Amniotic epithelial cell (primary cell): ENCODE data around the gene SF3A1.
A peak's percentile ranks its signal among the peaks of the same experiment; 100 is the strongest.
"Not testable (repeated sequence)": the region's sequence is repeated elsewhere in the genome, so short reads cannot be mapped to it uniquely, and the experiment has no call there.

Experiments
- DNase-seq: peaks from one replicate; pipeline ENCODE4 v3.0.0-alpha.2; 2010; ENCODE audit warnings: low read depth

SF3A1 gene

DNA sequence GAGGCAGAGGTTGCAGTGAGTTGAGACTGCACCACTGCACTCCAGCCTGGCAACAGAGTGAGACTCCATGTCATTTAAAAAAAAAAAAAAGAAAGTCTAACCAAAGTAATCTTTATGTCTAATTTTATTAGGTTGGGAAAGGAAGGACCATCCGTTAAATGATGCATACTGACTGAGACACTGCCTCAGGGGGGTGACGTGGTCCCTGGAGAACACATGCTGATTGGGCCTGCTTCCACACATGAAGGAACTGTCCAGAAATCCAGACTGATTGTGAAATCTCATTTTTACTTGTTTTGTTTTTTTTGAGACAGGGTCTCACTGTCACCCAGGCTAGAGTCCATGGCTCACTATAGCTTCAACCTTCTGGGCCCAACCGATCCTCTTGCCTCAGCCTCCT lies 5.5 kb downstream of the SF3A1 start:
- no peak for DNase-seq

DNA sequence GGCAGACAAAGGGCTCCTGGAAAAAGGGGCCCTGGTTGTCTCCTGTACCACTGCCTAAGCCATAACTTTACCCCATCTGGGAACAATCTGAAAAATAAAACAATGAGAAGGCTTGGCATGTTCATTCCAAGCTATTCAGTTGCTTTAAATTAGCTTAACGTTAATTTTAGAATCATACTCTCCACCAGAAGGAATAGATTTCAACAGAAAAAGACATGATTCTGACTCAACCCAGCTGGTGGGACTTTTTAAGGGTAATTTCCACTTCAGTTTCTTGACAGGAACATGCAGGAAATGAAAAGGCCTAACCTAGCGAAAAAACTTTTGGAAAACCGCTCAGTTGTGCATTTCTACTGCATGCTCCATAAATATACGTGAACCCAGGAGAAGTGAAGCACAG lies 7.9 kb downstream of the SF3A1 start:
- no peak for DNase-seq

DNA sequence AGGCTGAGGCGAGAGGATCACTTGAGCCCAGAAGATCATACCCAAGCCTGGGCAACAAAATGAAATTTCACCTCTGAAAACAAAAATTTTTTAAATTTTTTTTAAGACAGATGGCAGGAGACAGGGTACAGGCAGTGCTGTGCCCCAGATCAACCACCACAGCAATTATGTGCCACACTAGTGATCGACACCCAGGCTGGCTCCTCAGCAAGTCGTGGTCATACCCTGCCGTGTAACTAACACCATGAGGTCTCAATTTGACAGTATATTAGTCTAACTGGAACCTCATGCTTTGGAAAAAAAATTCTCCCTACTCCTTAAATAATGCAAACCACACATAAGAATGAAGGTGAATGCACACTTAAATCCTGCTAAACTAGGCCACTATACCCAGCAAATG lies 8.3 kb downstream of the SF3A1 start:
- DNase-seq, result no peak

DNA sequence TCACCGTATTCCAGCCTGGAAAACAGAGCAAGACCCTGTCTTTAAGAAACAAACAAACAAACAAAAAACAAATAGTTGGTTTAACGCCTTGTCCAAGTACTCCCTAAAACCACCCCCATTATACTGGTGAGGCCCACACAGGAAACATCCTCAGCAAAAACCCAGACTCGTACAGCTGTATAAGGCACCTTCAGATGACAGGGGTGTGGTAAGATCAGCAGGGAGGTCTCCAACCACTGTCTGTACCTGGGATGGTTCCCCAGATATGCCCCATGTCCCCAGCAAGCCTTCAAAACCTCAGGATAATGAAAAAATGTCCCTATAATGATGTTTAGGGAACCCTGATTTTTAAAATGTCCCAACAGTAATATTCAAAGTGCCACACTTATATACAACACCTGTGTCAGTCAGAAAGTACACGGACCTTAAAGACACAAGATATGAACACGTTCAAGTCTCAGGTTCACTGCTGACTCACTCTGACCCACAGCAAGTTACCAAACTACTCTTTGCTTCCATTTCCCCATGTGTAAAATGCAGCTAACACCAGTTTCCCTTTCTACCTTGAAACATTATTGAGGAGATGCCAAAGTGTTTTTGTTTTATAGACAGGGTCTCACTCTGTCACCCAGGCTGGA lies 9.3 kb downstream of the SF3A1 start:
- DNase-seq, result no peak

DNA sequence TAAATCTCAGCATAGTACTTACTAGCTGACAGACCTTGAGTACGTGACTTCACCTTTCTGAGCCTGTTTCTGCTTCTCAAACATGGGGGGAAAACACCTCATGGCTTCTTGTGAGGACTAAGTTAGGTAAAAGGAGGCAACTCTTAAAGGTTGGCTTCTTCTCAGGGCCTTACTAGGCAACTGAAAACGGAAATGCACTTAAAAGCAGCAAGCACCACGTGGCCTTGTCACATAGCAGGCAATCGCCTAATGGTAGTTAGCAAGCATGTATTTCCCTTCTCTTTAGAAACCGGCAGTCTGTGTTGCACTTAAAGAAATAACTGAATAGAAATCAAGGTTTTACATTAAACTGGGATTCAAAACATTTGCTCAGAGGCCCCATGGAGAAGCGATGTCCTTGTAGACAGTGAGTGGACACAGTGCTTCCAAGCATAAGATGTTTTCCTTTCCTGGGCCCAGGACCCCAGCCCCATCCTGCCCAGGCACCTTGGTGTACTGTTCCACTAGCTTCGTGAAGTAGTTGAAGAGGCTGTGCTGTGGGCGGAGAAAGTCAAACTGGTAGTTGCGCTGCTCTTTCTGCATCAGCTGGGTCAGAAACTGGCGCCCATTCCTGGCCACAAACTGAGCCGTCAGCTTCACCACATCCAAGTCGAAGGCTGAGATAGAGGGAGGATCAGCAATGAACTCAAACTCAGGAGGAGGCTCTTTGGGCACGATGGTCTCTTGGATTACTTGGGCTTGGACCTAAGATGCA lies 12.1 kb downstream of the SF3A1 start:
- DNase-seq, result no peak

DNA sequence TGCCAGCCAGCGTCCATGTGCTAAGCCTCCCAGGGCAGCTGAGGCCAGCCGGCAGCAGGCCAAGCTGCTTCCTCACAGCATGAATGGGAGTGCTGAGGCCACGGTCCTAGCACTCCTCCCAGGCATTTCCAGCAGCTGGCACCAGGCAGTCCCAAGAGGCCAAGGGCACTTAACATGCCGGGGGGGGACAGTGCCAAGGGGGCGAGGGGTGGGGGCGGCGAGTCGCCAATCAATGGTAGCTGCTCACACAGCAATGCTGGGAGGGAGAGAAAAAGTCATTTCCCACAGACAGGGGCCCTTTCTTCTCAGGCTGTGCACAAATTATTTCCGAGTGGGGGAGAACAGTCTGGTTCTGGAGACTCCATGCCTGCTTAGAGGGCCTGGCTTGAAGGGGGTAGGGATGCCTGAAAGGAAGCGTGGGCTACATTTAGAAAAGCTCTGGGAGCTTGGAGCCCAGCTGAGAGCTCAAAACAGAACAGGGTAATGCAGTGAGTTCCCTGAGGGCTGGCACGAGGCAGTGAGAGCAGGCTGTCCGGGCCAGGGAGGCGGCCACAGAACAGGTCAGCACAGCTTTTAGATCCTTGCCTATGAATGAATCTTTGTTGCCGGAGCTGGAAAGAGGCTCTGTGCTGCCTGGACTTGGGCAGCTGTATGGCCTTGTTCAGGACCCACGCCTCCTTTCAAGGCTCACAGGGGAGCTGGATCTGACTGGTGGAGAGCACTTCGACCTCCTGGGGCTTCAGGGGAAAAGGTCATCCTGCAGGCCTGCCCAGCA lies 15.6 kb downstream of the SF3A1 start:
- no peak for DNase-seq

DNA sequence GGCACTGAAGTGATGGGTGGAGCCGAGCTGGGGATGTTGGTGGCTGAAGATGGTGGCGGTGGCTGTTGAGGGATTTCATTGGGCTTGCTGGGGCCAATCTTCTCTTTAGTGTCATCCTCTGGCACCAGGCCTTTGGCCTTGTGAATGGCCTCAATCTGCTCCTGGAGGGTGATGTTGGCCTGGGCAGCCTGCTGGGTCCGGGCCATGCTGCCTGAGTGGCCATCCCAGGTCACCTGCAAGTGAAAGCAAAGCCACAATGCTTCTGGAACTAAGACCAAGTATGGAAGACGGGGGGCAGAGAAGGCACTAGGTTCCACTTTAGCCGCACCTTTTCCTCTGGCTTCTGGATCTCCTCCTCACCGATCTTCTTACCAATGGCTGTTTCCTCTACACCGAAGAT lies 17.9 kb downstream of the SF3A1 start:
- DNase-seq, result no peak

DNA sequence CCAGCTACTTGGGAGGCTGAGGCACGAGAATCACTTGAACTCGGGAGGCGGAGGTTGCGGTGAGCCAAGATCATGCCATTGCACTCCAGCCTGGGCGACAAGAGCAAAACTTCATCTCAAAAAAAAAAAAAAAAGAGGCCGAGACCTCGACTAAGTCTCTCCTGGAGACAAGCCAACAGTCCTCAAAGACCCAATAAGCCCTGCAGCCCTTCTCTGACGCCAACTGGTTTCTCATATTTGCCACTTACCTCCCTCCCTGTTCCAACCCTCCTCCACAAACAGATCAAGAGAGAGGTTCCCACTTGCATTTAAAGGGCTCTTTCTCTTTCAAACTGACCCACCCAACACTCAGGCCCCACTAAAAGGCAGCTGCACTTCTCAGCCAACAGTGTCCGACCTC lies 18.4 kb downstream of the SF3A1 start:
- DNase-seq, result not testable (repeated sequence)

DNA sequence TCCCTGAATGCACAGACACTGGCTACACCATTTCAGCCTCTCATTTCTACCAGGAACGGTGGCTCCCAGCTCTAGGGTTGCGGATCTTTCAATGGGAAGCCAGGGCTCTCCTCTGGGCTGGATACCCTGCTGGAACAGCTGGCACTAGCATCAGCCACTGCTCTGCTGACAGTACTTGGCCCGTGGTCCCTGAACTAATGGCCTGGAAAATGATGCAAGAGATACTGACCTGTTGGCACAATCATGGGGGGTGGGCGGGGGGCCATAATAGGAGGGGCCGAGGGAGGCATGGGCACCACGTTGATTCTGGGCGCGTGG lies 19.3 kb downstream of the SF3A1 start:
- DNase-seq, result no peak

DNA sequence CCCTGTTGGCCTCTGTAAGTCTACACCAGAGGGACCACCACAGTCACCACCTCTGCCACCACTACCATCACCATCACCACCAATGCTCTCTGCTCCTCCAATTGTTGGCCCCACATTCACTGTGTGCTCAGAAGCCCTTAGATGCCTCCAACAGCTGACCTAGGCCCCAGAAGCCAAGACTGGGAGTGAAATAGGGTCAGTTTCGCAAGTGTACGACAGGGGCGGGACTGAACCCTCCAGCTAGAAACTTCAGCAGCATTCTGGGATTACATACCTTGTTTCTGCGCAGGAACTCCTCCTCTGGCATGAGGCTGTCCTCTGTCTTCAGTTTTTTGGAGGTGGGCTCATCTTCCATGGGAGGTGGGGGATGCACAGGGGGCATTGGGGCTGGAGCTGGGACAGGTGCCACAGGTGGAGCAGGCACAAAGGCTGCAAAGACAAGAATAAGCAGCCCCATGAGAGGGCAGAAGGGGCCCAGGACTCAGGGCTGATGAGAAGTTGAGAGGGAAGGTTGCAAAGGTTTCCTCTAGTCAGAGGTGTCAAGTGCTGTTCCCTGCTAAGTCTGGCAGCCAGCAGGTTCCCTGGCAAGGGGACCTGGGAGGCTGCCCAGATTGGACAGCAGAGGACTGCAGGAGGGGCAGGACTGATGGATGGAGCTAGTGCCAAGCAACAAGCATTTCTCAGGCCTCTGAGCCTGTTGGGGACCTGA lies 19.8 kb downstream of the SF3A1 start:
- DNase-seq, result no peak

DNA sequence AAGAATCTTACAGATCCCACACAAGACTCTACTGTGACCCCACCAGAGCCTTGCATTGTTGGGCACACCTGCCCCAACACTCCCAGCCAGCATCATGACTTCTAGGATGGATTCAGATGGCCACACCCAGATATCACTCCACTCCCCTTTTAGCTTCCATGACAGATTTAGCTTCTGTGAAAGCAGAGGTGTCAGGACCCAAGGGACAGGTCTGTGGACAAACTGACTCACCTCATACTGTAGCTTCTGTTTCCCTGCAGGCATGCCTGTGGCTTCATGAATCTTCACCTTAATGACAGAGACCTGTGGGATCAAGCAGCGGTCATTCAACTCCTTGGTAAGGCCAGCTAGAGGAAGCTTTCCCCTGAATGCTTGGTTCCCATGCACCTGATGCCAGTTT lies 21.5 kb downstream of the SF3A1 start:
- no peak for DNase-seq

DNA sequence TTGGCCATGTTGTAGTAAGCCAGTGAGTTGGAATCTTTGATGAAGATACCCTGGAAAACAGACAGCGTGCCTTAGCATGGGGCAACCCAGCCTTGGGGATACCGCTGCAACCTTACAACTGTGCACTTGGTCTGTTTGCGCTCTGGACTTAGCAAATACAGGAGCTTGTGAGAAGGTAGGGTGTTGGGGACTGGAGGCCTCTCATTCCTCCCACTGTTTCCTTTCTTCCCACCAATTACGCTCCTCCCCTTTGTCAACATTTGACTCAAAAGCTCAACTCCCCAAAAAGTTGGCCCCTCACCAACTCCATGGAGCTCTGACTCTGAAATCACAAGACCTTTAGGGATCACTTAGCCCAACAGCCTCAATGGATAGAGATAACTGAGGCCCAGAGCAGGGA lies 22.0 kb downstream of the SF3A1 start:
- no peak for DNase-seq

DNA sequence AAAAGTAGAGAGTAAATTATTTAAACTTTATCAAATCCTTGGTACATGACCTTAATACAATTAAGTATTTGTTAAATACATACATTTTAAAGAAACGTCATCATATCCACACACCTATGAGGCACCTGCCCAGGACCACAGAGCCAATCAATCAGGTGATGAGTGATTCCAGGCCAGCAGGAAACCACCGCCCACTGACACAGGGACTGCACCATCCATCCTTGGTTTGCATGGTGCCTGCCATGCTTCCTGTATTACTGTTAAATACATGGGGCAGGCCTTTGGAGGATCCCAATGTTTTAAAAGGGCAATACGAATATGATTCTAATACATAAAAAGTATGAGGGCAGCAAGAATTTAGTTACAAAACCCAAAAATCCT lies 23.0 kb downstream of the SF3A1 start:
- no peak for DNase-seq

DNA sequence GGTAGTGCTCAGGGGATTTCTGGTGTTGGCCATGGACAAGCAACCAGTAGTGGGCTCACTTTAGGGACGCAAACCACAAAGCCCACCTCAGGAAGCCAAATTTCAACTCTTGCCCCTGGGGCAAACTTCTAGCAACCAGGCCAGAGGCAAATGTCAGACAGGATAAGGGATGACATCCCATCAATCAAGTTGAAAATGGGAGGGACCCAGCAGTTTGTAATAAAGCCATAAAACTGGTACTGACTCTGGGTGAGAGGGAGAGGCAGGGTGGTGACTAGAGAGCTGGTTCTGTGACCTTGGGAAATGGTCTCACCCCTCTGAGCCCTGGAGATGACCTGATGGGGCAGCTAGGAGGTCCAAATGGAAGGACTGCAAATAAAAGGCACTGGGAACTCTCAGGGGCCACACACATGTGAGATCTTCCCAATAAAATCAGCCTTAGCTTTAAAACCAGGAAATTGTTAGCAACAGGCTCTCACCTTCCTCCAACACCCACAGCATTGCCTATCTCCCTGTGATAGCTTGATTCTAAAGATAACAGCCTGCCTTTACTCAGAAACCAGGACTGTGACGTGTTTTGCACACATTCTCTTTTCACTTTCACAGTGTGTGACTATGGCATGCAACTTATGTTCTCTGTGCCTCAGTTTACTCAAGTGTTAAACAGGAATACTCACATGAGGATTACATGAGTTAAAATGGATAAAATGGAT lies 23.5 kb downstream of the SF3A1 start:
- DNase-seq, result no peak

DNA sequence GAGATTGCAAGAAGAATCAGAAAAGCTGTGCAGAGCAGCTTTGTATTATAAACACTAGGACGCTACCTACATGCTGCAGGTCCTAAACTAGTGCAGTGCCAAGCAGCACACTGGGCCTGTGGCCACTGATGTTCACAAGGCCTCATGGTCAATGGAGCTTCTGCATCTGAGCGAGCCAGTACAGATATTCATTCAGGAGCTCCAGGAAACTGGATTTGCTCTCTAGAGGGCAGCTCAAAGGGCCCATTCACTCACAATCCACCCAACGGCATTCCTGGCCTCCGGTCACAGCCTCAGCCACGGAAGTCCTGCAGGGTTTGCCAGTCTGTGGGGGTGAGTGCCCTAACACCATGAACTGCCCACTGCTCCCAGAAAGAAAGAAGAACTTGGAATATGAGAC lies 24.1 kb downstream of the SF3A1 start:
- DNase-seq, result no peak

DNA sequence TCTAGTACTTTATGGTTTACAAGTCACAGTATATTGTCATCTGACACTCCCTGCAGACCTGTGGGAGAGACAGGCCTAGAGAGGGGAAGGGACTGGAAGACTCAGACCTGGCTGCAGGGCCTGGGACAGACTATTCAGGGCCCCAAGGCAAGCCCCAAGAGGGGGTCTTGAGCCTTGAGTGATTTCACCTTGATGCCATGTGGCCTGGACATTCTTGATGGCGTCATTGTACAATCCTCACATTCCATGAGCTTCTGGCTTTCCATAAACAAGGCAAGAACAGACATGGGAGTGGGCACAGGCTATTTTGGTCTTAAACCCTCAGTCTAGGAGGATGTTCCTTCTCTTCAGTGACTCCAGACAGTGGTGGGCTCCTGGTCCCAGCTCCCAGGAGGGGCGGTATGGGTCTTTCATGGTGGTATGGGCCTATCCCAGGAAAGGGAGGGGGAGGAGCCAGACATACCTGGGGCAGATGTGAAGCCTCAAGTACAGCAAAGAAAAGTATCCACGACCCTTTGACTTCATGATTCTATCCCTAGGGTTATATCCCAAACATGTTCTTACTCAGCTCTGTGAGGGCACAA lies 28.1 kb downstream of the SF3A1 start:
- peak; percentile 63 for DNase-seq

DNA sequence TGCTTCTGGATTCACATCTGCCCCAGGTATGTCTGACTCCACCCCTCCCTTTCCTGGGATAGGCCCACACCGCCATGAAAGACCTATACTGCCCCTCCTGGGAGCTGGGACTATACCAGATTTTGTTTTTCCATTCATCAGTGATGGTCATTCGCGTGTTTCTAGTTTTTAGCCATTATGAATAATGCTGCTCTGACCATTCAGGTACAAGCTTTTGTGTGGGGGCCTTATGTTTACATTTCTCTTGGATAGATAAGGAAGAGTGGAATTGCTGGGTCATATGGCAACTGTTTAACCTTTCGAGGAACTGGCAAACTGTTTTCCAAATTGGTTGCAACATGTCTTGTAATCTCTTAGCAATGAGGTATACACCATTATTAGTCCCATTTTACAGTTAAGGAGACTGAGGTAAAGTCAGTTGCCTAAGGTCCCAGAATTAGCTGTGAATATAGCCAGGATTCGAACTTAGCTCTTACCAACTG lies 28.8 kb downstream of the SF3A1 start:
- DNase-seq, result peak; percentile 71

DNA sequence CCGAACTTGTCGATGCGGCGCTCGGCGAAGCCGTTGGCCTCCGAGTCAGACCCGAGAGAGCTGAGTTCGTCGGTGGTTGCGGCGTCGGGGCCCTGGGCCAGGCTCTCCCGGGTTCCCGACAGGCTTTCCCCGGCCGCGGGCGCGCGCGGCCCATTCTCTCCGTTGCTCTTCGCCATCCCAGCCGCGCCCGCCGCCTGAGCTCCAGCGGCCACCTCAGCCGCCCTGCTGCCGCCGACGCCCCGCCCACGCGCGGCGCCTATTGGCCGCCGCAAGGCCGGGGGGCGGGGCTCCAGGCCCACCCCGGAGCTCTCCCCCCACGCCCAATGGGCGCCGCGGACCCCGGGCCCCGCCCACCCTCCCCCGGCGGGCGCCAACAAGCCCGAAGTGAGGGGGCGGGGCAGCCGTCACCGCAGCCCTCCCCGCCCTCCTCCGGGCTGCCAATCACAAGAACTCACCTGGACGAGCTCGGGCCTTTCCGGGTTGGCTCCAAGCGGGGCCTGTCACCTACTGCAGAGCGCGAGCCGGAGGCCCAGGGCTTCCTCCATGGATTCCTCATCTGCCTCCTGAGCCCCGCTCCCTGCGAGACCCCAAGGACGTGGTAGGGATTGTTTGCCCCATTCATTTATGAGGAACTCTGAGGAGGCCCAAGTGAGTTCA lies 29.9 kb downstream of the SF3A1 start, which contains the start of gene TBC1D10A:
TBC1D10A (minus strand) TSS at position 236 of the 657 bp plus-strand sequence; CDS start at position 176, 60 bp downstream.
- DNase-seq, result peak; percentile 84

DNA sequence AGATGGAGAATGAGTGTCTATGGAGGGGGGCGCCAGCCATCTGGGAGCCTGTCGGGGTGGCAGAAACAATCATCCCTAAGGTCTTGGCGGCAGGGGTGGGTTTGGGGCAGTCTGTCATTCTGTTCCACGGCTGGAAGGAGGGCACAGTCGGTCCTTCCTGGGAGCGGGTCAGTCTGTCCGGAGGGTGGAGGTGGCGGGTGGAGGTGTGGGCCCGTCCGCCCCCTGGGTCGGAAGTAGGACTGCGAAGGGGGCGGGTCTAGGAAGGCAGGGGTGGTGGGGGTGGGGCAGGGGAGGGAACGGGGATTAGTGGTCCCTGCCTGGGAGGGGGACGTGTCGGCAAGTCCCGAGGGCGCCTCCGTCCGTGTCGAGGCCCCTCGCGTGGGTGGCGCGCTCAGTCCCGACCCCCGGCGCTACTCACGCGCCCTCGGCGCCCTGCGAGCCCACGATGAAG lies 30.4 kb downstream of the SF3A1 start:
- DNase-seq, result no peak

DNA sequence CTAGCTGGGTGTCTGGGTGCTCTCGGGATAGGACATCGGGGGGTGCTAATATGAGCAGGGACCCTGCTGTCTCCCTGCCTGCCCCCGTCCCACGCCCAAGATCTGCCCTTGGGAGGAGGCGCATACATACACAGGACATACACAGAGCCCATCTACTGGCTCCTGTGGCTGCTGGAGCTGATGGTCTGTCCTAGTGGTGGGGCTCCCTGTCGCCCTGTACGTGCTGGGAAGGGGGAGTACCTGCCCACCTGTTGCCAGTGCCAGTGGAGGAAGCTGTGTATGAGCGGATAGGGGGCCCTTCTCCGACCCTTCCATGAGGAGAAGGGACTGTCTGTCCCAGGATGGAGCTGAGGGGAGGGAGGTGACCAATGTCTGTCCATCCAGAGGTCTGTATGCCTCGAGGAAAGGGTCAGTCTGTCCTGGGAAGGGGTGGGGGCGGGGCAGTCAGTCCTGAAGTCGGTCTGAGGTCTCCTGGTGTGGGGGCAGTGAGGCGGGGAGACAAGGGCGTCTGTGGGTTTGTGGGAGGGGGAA lies 30.9 kb downstream of the SF3A1 start:
- DNase-seq, result no peak
